Measurements from ENCODE around the gene ZP4. TPM values are rescaled to one million over a fixed set of nuclear protein-coding genes. Genes with fewer than 3 reads are reported as not detected.
A peak's percentile ranks its signal among the peaks of the same experiment; 100 is the strongest.

Gene ZP4
- total RNA-seq, 1 experiment from 2014 or later: not detected

DNA sequence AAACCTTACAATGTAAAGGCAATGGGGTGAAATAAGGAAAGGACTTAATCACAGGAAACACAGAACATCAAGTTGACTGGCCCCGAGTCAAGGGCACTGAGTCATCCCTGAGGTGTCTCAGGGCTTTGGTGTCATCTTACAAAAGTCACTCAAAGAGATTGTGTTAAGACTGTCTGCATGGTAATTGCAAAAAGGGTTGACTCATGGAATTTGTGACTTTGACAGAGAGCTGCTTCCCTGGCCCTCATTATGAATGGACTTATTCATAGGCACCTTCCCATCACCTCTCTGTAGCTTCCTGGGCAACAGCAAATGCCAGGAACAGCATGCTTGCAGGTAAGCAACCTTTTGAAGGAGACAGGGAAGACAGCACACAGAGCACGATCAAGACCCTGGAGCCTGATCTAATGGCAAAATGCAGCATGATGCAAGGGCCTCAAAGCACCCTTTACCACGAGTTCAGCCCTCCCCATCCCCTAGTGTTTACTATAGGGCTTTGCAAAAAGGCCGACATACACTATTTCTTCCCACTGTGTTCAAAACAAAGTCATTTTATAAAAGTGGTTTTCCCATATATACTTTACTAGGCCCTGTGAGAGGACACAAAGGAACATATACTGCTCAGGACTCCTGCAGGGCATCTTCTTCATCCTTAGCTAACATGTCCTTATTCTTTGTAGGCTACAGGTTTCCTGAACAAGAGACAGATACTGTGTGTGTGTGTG, 17.1 kb downstream of the ZP4 start:
- Histone ChIP-seq H3K27ac (ENCODE audit: low read depth, low read length) (no peak overlapping the region), H3K36me3 (ENCODE audit: control insufficient read depth in 1 of 2, insufficient read depth in 2 of 2, low read length in 2 of 2) (no peaks in the 10 kb centered on the region), H4K20me1 (ENCODE audit: insufficient read depth) (no peaks in the 10 kb centered on the region), H2AFZ (ENCODE audit: low read depth, low read length, poor library complexity, severe bottlenecking) (no peak overlapping the region), H3K27me3 (ENCODE audit: insufficient read depth, low read length) (no peaks in the 10 kb centered on the region), H3K9me2 (ENCODE audit: insufficient read depth) (no peaks in the 10 kb centered on the region), H3K79me2 (ENCODE audit: insufficient read depth, low read length) (no peaks in the 10 kb centered on the region), H3K9ac (ENCODE audit: low read length) (no peak overlapping the region), H3K4me2 (ENCODE audit: low read length) (no peak overlapping the region), H3K4me1 (ENCODE audit: control insufficient read depth in 1 of 2, insufficient read depth in 2 of 2, low read length in 2 of 2) (no peaks in the 10 kb centered on the region), H3K4me3 (replicated peaks in 1 of 2; ENCODE audit: low read depth in 1 of 2, low read length in 2 of 2) (no peak overlapping the region), H3K9me3 (ENCODE audit: control insufficient read depth in 1 of 2, insufficient read depth in 1 of 2, low read depth in 1 of 2, low read length in 2 of 2) (peaks cover 0 to 7% of the 10 kb centered on the region in 2 experiments; a peak in 2 of 4 replicates)
- intact Hi-C loops (cut with micrococcal nuclease): no loop called here
- TF ChIP-seq JUND (IDR thresholded peaks at IDR 0.05) (no peak), TCF7L2 (IDR thresholded peaks at IDR 0.05; ENCODE audit: borderline replicate concordance, extremely low read depth, insufficient read depth, insufficient read length) (peak; percentile 94), FOSL1 (IDR thresholded peaks at IDR 0.05; ENCODE audit: low read depth) (peak; percentile 16; the same call in 1 of the 2 replicates)
- DNase-seq (ENCODE audit: low read depth, low spot score) (no peak), ATAC-seq (no peak)
- BruUV-seq (replicated peaks): no TSS peak
- CTCF ChIA-PET: no interaction called here
- POLR2A ChIA-PET: no interaction called here
- RAD21 ChIA-PET (ENCODE audit: low non-redundant PET in 1 of 2, low total read pairs in 2 of 2, uncharacterized antibody in 2 of 2, unreplicated experiment in 2 of 2): no interaction called here

- ATAC-seq: no peak
- no peaks in the 10 kb centered on the region for H3K36me3 ChIP-seq (ENCODE audit: control insufficient read depth in 1 of 2, insufficient read depth in 2 of 2, low read length in 2 of 2)
- ChIA-PET RAD21 (ENCODE audit: low non-redundant PET in 1 of 2, low total read pairs in 2 of 2, uncharacterized antibody in 2 of 2, unreplicated experiment in 2 of 2) (no interaction called here), POLR2A (no interaction called here), CTCF (no interaction called here)
- H3K4me3 ChIP-seq (replicated peaks in 1 of 2; ENCODE audit: low read depth in 1 of 2, low read length in 2 of 2): no peak overlapping the region
- H3K27me3 ChIP-seq (ENCODE audit: insufficient read depth, low read length): no peaks in the 10 kb centered on the region
- H3K9me2 ChIP-seq (ENCODE audit: insufficient read depth): no peaks in the 10 kb centered on the region
- no TSS peak for BruUV-seq (replicated peaks)
- H4K20me1 ChIP-seq (ENCODE audit: insufficient read depth): no peaks in the 10 kb centered on the region
- TF ChIP-seq ATF3 (IDR thresholded peaks at IDR 0.05): no peak
- TF ChIP-seq YY1 (IDR thresholded peaks at IDR 0.05; ENCODE audit: extremely low read depth, insufficient replicate concordance, low read depth, low read length): no peak
- no peak for TF ChIP-seq EZH2 (IDR thresholded peaks at IDR 0.05)
- TF ChIP-seq POLR2AphosphoS5 (IDR thresholded peaks at IDR 0.05; ENCODE audit: low read depth, low read length): no peak
- H3K79me2 ChIP-seq (ENCODE audit: insufficient read depth, low read length): no peaks in the 10 kb centered on the region
- no peak overlapping the region for H3K27ac ChIP-seq (ENCODE audit: low read depth, low read length)
- DNase-seq (ENCODE audit: low read depth, low spot score): no peak
- no peak overlapping the region for H3K4me2 ChIP-seq (ENCODE audit: low read length)
- H3K4me1 ChIP-seq (ENCODE audit: control insufficient read depth in 1 of 2, insufficient read depth in 2 of 2, low read length in 2 of 2): no peaks in the 10 kb centered on the region
- intact Hi-C loops (cut with micrococcal nuclease): no loop called here
- H3K9ac ChIP-seq (ENCODE audit: low read length): no peak overlapping the region
- H3K9me3 ChIP-seq (ENCODE audit: control insufficient read depth in 1 of 2, insufficient read depth in 1 of 2, low read depth in 1 of 2, low read length in 2 of 2): peaks cover 0 to 19% of the 10 kb centered on the region in 2 experiments; a peak in 2 of 4 replicates
- H2AFZ ChIP-seq (ENCODE audit: low read depth, low read length, poor library complexity, severe bottlenecking): no peak overlapping the region
These were observed 21.7 kb downstream of the ZP4 start for GRCh38 chr1:237868817-237869600.

Data from HCT116 (cell line).